NCI-H748 (cell line): ENCODE results near the gene PCDH12.

Source experiments
- DNase-seq: peaks from one replicate; lab custom pipeline; 2025; ENCODE audit not compliant: unreplicated experiment; lab: John Stamatoyannopoulos, UW

PCDH12 gene

GRCh38 chr5:141966963-141967333 is 8.9 kb upstream of the PCDH12 start:
- DNase-seq, result no peak

GRCh38 chr5:141966275-141966962 is 8.4 kb upstream of the PCDH12 start:
- no peak for DNase-seq

- no peak for DNase-seq
Measured at GRCh38 chr5:141965071-141965470, 7.1 kb upstream of the PCDH12 start.

GRCh38 chr5:141963701-141964100 is 5.7 kb upstream of the PCDH12 start:
- DNase-seq, result no peak

- no peak for DNase-seq
Measured at GRCh38 chr5:141961466-141961865, 3.5 kb upstream of the PCDH12 start.

- peak; percentile 83 for DNase-seq
Measured at GRCh38 chr5:141960449-141961323, 2.7 kb upstream of the PCDH12 start.

GRCh38 chr5:141960018-141960417 is 2.0 kb upstream of the PCDH12 start:
- no peak for DNase-seq

- no peak for DNase-seq
Measured at GRCh38 chr5:141958546-141959172, 657 bp upstream of the PCDH12 start.

- peak; percentile 4 for DNase-seq
Measured at GRCh38 chr5:141957367-141957996, 520 bp downstream of the PCDH12 start.

GRCh38 chr5:141954194-141954593 is 3.8 kb downstream of the PCDH12 start:
- no peak for DNase-seq

- no peak for DNase-seq
Measured at GRCh38 chr5:141952020-141952419, 6.0 kb downstream of the PCDH12 start.

- peak; percentile 28 for DNase-seq
Measured at GRCh38 chr5:141951332-141951781, 6.6 kb downstream of the PCDH12 start.

GRCh38 chr5:141950207-141951005 is 7.6 kb downstream of the PCDH12 start:
- no peak for DNase-seq

- DNase-seq, result no peak
Measured at GRCh38 chr5:141949511-141949910, 8.5 kb downstream of the PCDH12 start.

GRCh38 chr5:141948812-141949211 is 9.2 kb downstream of the PCDH12 start:
- no peak for DNase-seq

GRCh38 chr5:141947316-141947715 is 10.7 kb downstream of the PCDH12 start:
- DNase-seq, result no peak

- DNase-seq, result no peak
Measured at GRCh38 chr5:141945511-141946051, 12.4 kb downstream of the PCDH12 start.

GRCh38 chr5:141944076-141944475 is 13.9 kb downstream of the PCDH12 start:
- DNase-seq, result no peak

- DNase-seq, result no peak
Measured at GRCh38 chr5:141942185-141942857, 15.7 kb downstream of the PCDH12 start.

- DNase-seq, result no peak
Measured at GRCh38 chr5:141941779-141942178, 16.2 kb downstream of the PCDH12 start.
